OCI-LY1 (cell line): ENCODE results near the gene KIF20A.

Experiments
- EZH2 ChIP-seq: fragments of 200-600 bp; sonication (generic), shearing (Covaris generic); IDR thresholded peaks from 2 replicates; pipeline ENCODE4 v1.8.0; 2017; ENCODE audit warnings: borderline replicate concordance, mixed run types, mild to moderate bottlenecking, antibody characterized with exemption, low read length, moderate library complexity, mixed read lengths
- TF ChIP-seq, protein P1 (sequence below): fragments of 200-600 bp; sonication (generic), shearing (Covaris generic); IDR thresholded peaks from 2 replicates; pipeline ENCODE4 v1.5.1; 2017; ENCODE audit warnings: mild to moderate bottlenecking, antibody characterized with exemption, low read length, moderate library complexity, mixed read lengths

DNA sequence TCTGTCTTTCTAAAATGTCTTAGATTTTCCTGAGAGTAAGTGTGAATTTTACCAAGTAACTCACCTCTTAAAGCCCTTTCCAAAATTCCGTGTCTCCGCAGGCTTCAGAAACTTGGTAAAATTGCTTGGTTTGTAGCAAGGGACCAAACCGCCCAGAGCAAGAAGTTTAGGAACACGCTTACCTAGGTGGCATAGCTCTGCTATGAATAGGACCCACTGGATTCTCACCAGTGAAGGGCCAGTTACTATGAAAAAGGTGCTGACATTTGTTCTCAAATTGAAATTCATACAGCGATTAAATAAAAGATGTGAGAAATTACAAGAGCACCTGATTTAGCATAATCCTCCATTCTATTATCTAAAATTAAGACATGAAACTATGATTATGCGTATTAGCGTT is 46.4 kb upstream of the KIF20A start:
- TF ChIP-seq EZH2, result no peak
- TF ChIP-seq, protein P1, sequence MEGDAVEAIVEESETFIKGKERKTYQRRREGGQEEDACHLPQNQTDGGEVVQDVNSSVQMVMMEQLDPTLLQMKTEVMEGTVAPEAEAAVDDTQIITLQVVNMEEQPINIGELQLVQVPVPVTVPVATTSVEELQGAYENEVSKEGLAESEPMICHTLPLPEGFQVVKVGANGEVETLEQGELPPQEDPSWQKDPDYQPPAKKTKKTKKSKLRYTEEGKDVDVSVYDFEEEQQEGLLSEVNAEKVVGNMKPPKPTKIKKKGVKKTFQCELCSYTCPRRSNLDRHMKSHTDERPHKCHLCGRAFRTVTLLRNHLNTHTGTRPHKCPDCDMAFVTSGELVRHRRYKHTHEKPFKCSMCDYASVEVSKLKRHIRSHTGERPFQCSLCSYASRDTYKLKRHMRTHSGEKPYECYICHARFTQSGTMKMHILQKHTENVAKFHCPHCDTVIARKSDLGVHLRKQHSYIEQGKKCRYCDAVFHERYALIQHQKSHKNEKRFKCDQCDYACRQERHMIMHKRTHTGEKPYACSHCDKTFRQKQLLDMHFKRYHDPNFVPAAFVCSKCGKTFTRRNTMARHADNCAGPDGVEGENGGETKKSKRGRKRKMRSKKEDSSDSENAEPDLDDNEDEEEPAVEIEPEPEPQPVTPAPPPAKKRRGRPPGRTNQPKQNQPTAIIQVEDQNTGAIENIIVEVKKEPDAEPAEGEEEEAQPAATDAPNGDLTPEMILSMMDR, result no peak
